GM19035 (cell line): ENCODE data around the gene NNAT.
"Not testable (repeated sequence)": the region's sequence is repeated elsewhere in the genome, so short reads cannot be mapped to it uniquely, and the experiment has no call there.

Source experiments
- ATAC-seq: cut with Tn5 transposase; IDR thresholded peaks from one replicate; pipeline ENCODE4 v1.9.1; 2021; ENCODE audit not compliant: unreplicated experiment

NNAT gene

GRCh38 chr20:37521061-37521771, at the start of gene NNAT:
Gene NNAT, plus strand, starts transcription at chr20:37521250. Its CDS starts 82 bp downstream, at chr20:37521332.
- ATAC-seq = no peak

- no peak for ATAC-seq
Observed at GRCh38 chr20:37471741-37472235, 49.3 kb upstream of the NNAT start.

- ATAC-seq = not testable (repeated sequence)
Observed at GRCh38 chr20:37472435-37472834, 48.6 kb upstream of the NNAT start.

GRCh38 chr20:37473249-37474000, 47.6 kb upstream of the NNAT start:
- ATAC-seq = no peak

GRCh38 chr20:37474386-37474785, 46.7 kb upstream of the NNAT start:
- ATAC-seq = no peak

- no peak for ATAC-seq
Observed at GRCh38 chr20:37475252-37475651, 45.8 kb upstream of the NNAT start.

- no peak for ATAC-seq
Observed at GRCh38 chr20:37477041-37477440, 44.0 kb upstream of the NNAT start.

GRCh38 chr20:37479266-37479665, 41.8 kb upstream of the NNAT start:
- ATAC-seq = no peak

- no peak for ATAC-seq
Observed at GRCh38 chr20:37479925-37480691, 40.9 kb upstream of the NNAT start.

GRCh38 chr20:37480919-37481318, 40.1 kb upstream of the NNAT start:
- ATAC-seq = no peak

- ATAC-seq = no peak
Observed at GRCh38 chr20:37481610-37482009, 39.4 kb upstream of the NNAT start.

GRCh38 chr20:37484331-37484730, 36.7 kb upstream of the NNAT start:
- ATAC-seq = no peak

GRCh38 chr20:37486209-37486608, 34.8 kb upstream of the NNAT start:
- not testable (repeated sequence) for ATAC-seq

- no peak for ATAC-seq
Observed at GRCh38 chr20:37490663-37491350, 30.2 kb upstream of the NNAT start.

- ATAC-seq = no peak
Observed at GRCh38 chr20:37492096-37492625, 28.9 kb upstream of the NNAT start.

- no peak for ATAC-seq
Observed at GRCh38 chr20:37492945-37493344, 28.1 kb upstream of the NNAT start.

- no peak for ATAC-seq
Observed at GRCh38 chr20:37494301-37494700, 26.7 kb upstream of the NNAT start.

- ATAC-seq = no peak
Observed at GRCh38 chr20:37494796-37495195, 26.3 kb upstream of the NNAT start.

GRCh38 chr20:37498066-37498665, 22.9 kb upstream of the NNAT start:
- no peak for ATAC-seq

- no peak for ATAC-seq
Observed at GRCh38 chr20:37500311-37500710, 20.7 kb upstream of the NNAT start.
